HepG2 (cell line): ENCODE results near the gene UST. TPM values are rescaled to one million over a fixed set of nuclear protein-coding genes. Genes with fewer than 3 reads are reported as not detected.

ENCODE experiments used
- ATAC-seq: fragments of 200-7000 bp; cut with Tn5 transposase; 3 replicates; pipeline ENCODE4 v1.9.1; 2020; ENCODE audit warnings: mild to moderate bottlenecking, moderate library complexity
- BruUV-seq: library from RNA; stranded (reverse); fragments of 400-500 nt; replicated peaks from 2 replicates; lab custom pipeline; 2021; lab: Mats Ljungman, UMichigan
- CTCF ChIA-PET: fragments of 300-600 bp; formaldehyde crosslinking; extraction: SDS; loops from one replicate; lab custom pipeline; 2021; ENCODE audit warnings: low total read pairs, inconsistent platforms, low intra/inter-chr PET ratio; lab: Yijun Ruan, JAX
- POLR2A ChIA-PET: fragments of 350-600 bp; sonication (Branson Sonifier 250); formaldehyde crosslinking; loops from one replicate; lab custom pipeline; 2020; ENCODE audit warnings: antibody characterized with exemption, inconsistent platforms; lab: Yijun Ruan, JAX
- DNase-seq: peaks from one replicate; pipeline ENCODE4 v3.0.0-alpha.2; 2015; ENCODE audit warnings: low spot score
- FAIRE-seq: peaks from 3 replicates; lab custom pipeline; 2011; peaks lifted over from hg19 to GRCh38; lab: Jason Lieb, UNC
- H2AFZ ChIP-seq: one replicate; pipeline ENCODE4 v1.6.1; 2011; ENCODE audit warnings: low read length, inconsistent platforms
- H3K27ac ChIP-seq: fragments of 300-600 bp; 3 replicates; pipeline ENCODE4 v1.8.0; 2011; ENCODE audit warnings: mixed run types, mild to moderate bottlenecking, mixed read lengths, low read length, inconsistent platforms; ENCODE audit not compliant: insufficient read depth; ENCODE audit errors: extremely low read length
- H3K27me3 ChIP-seq, 2 experiments: fragments of 200-600 bp in 1 of 2; 2 replicates in 1 of 2; 3 replicates in 1 of 2; pipeline versions ENCODE4 v1.6.0 to v1.8.0; 2011; ENCODE audit warnings: low read length in 2 of 2, mild to moderate bottlenecking in 2 of 2, moderate library complexity in 2 of 2, inconsistent platforms in 1 of 2; ENCODE audit not compliant: insufficient read depth in 2 of 2, control insufficient read depth in 1 of 2
- H3K36me3 ChIP-seq, 2 experiments: fragments of 200-600 bp in 1 of 2; replicated peaks in 1 of 2; 2 replicates in 1 of 2; 3 replicates in 1 of 2; pipeline versions ENCODE4 v1.5.1 to v1.8.0; 2011; ENCODE audit warnings: low read length in 2 of 2, inconsistent platforms in 1 of 2; ENCODE audit not compliant: insufficient read depth in 2 of 2, control insufficient read depth in 1 of 2
- H3K4me1 ChIP-seq: 2 replicates; pipeline ENCODE4 v1.5.1; 2012; ENCODE audit warnings: low read length, inconsistent platforms; ENCODE audit not compliant: insufficient read depth
- H3K4me2 ChIP-seq: 2 replicates; pipeline ENCODE4 v1.6.0; 2011; ENCODE audit warnings: low read depth, low read length, inconsistent platforms
- H3K4me3 ChIP-seq, 3 experiments: fragments of 200-600 bp in 1 of 3; sonication (generic), shearing (Covaris generic) in 1 of 3; replicated peaks in 1 of 3; 2 replicates each; pipeline ENCODE4 v1.5.1; 2011 to 2016; ENCODE audit warnings: low read length in 3 of 3, inconsistent platforms in 2 of 3, low read depth in 2 of 3, mild to moderate bottlenecking in 2 of 3, control low read depth in 1 of 3, mixed read lengths in 1 of 3; ENCODE audit not compliant: insufficient read depth in 1 of 3
- H3K79me2 ChIP-seq: one replicate; pipeline ENCODE4 v1.6.1; 2011; ENCODE audit warnings: low read length, inconsistent platforms; ENCODE audit not compliant: insufficient read depth
- H3K9ac ChIP-seq: 2 replicates; pipeline ENCODE4 v1.6.0; 2011; ENCODE audit warnings: mild to moderate bottlenecking, low read depth, low read length, inconsistent platforms; ENCODE audit not compliant: insufficient read depth
- H3K9me3 ChIP-seq: 2 replicates; pipeline ENCODE4 v1.5.1; 2012; ENCODE audit warnings: mild to moderate bottlenecking, low read length
- H4K20me1 ChIP-seq: 2 replicates; pipeline ENCODE4 v1.6.0; 2011; ENCODE audit warnings: inconsistent platforms, mild to moderate bottlenecking, low read length, moderate library complexity; ENCODE audit not compliant: insufficient read depth
- AKAP8 ChIP-seq: sonication (generic); formaldehyde crosslinking; IDR thresholded peaks from 2 replicates; pipeline ENCODE4 v1.5.1; 2020; ENCODE audit warnings: mild to moderate bottlenecking, missing genetic modification reagents
- ARNT2 ChIP-seq: sonication (generic); formaldehyde crosslinking; IDR thresholded peaks from 2 replicates; pipeline ENCODE4 v1.8.0; 2022; ENCODE audit warnings: mild to moderate bottlenecking, low read depth, missing genetic modification reagents, moderate library complexity
- ELF4 ChIP-seq: sonication (generic); formaldehyde crosslinking; IDR thresholded peaks from 2 replicates; pipeline ENCODE4 v1.5.0; 2020; ENCODE audit warnings: missing genetic modification reagents, mild to moderate bottlenecking, moderate library complexity, borderline replicate concordance
- MBNL3 ChIP-seq: fragments of 250-450 bp; sonication (Bioruptor Pico); conservative IDR thresholded peaks from 2 replicates; pipeline ENCODE4 v1.8.0; 2022; ENCODE audit warnings: mild to moderate bottlenecking, inconsistent platforms
- NFYC ChIP-seq: IDR thresholded peaks from 2 replicates; pipeline ENCODE4 v1.6.1; 2016; ENCODE audit warnings: missing genetic modification reagents, missing compliant biosample characterization
- RXRA ChIP-seq: sonication (generic); formaldehyde crosslinking; IDR thresholded peaks from 2 replicates; pipeline ENCODE4 v1.5.1; 2020; ENCODE audit warnings: missing genetic modification reagents
- SOX5 ChIP-seq: IDR thresholded peaks from 2 replicates; pipeline ENCODE4 v1.6.1; 2016; ENCODE audit warnings: borderline replicate concordance
- ZEB1 ChIP-seq: IDR thresholded peaks from 2 replicates; pipeline ENCODE4 v1.6.1; 2012; ENCODE audit warnings: mild to moderate bottlenecking, low read depth, inconsistent platforms; ENCODE audit not compliant: insufficient replicate concordance
- ZNF354B ChIP-seq: sonication (generic); formaldehyde crosslinking; IDR thresholded peaks from 2 replicates; pipeline ENCODE4 v1.8.0; 2022; ENCODE audit warnings: mild to moderate bottlenecking, missing genetic modification reagents
- ZNF598 ChIP-seq: sonication (generic); formaldehyde crosslinking; IDR thresholded peaks from 2 replicates; pipeline ENCODE4 v1.5.1; 2020; ENCODE audit warnings: mild to moderate bottlenecking, missing genetic modification reagents, borderline replicate concordance
- ZNF672 ChIP-seq: sonication (generic); formaldehyde crosslinking; IDR thresholded peaks from 2 replicates; pipeline ENCODE4 v1.8.1; 2022; ENCODE audit warnings: missing genetic modification reagents
- ZNF772 ChIP-seq: sonication (generic); formaldehyde crosslinking; IDR thresholded peaks from 2 replicates; pipeline ENCODE4 v1.5.0; 2020; ENCODE audit warnings: mild to moderate bottlenecking, missing genetic modification reagents
- WGBS: methylation state at CpG from one replicate; pipeline ENCODE4 v1.1.6; 2017; ENCODE audit warnings: low lambda C conversion rate; 5-methylcytosine and 5-hydroxymethylcytosine counted together
- in situ Hi-C: cut with HindIII; loops from 2 replicates; pipeline ENCODE4 v1.10.0; 2017; ENCODE audit warnings: low pct_unique_long_range_greater_than_20kb; ENCODE audit not compliant: extremely low pct_ligation_motif_present
- intact Hi-C: fragments of 100-400 bp; cut with micrococcal nuclease; formaldehyde crosslinking; loops from one replicate; pipeline ENCODE4 v1.10.0; 2022; ENCODE audit not compliant: unreplicated experiment
- polyA plus RNA-seq, 8 experiments: library from polyadenylated mRNA; depleted of rRNA in 3 of 8; stranded (reverse) in 7 of 8; unstranded in 1 of 8; fragments of >200 nt; fragmentation: Illumina TruSeq in 4 of 8; extraction: Trizol in 4 of 8; gene quantifications; 2 replicates each; pipeline versions ENCODE4 v1.2.1 to v1.2.3, GENCODE V29; 2011 to 2016; ENCODE audit warnings: low read depth in 4 of 8, missing spikeins in 1 of 8, mixed read lengths in 1 of 8; ENCODE audit not compliant: insufficient read depth in 1 of 8
- total RNA-seq, 5 experiments: library from RNA; depleted of rRNA; stranded (reverse); fragments of >200 nt; fragmentation: Illumina TruSeq; extraction: Trizol; gene quantifications; 2 replicates each; pipeline ENCODE4 v1.2.3, GENCODE V29; 2016; ENCODE audit warnings: low read depth in 1 of 5
- TF ChIP-seq, protein P1 (sequence below): sonication (generic); formaldehyde crosslinking; IDR thresholded peaks from 2 replicates; pipeline ENCODE4 v1.5.1; 2020; ENCODE audit warnings: mild to moderate bottlenecking, missing genetic modification reagents
- TF ChIP-seq, protein P2 (sequence below): sonication (generic); formaldehyde crosslinking; IDR thresholded peaks from 2 replicates; pipeline ENCODE4 v1.5.1; 2020; ENCODE audit warnings: mild to moderate bottlenecking, moderate library complexity, missing genetic modification reagents
- TF ChIP-seq, protein P3 (sequence below): sonication (generic); formaldehyde crosslinking; IDR thresholded peaks from 2 replicates; pipeline ENCODE4 v1.4.0; 2020; ENCODE audit warnings: missing genetic modification reagents, low read depth, mild to moderate bottlenecking, borderline replicate concordance
- TF ChIP-seq, protein P4 (sequence below): sonication (generic); formaldehyde crosslinking; IDR thresholded peaks from 2 replicates; pipeline ENCODE4 v1.5.0; 2020; ENCODE audit warnings: missing genetic modification reagents
- TF ChIP-seq, protein P5 (sequence below): sonication (generic); formaldehyde crosslinking; IDR thresholded peaks from 2 replicates; pipeline ENCODE4 v1.5.1; 2020; ENCODE audit warnings: missing genetic modification reagents, mild to moderate bottlenecking, borderline replicate concordance

Gene UST
- total and polyA plus RNA-seq, 2 of the 13 experiments (the other 11 are each of a cell fraction or from before 2014, with no cell fraction given), result 0.27 TPM; not detected in 1

DNA sequence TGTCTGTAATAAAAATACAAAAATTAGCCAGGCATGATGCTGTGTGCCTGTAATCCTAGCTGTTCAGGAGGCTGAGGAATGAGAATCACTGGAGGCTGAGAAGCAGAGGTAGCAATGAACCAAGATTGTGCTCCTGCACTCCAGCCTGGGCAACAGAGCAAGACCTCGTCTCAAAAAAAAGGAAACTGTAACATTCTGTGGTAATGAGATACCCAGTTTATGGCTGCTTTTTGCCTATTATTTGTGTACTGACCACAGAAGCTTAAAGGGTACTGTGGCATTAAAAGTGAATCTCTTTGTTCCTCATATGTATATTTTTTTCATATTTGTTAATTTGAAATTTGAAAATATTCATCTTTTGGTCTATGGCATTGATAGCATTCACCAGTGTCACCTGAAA lies 185.4 kb downstream of the UST start (continued):
- TF ChIP-seq, protein P1, sequence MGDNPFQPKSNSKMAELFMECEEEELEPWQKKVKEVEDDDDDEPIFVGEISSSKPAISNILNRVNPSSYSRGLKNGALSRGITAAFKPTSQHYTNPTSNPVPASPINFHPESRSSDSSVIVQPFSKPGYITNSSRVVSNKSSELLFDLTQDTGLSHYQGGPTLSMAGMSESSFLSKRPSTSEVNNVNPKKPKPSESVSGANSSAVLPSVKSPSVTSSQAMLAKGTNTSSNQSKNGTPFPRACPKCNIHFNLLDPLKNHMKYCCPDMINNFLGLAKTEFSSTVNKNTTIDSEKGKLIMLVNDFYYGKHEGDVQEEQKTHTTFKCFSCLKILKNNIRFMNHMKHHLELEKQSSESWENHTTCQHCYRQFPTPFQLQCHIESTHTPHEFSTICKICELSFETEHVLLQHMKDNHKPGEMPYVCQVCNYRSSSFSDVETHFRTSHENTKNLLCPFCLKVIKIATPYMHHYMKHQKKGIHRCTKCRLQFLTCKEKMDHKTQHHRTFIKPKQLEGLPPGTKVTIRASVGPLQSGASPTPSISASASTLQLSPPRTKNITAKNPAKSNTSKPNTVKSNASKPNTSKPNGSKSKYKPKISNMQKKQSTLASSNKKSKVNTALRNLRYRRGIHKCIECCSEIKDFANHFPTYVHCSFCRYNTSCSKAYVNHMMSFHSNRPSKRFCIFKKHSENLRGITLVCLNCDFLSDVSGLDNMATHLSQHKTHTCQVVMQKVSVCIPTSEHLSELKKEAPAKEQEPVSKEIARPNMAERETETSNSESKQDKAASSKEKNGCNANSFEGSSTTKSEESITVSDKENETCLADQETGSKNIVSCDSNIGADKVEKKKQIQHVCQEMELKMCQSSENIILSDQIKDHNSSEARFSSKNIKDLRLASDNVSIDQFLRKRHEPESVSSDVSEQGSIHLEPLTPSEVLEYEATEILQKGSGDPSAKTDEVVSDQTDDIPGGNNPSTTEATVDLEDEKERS (CRISPR knock-in tag), result no peak

DNA sequence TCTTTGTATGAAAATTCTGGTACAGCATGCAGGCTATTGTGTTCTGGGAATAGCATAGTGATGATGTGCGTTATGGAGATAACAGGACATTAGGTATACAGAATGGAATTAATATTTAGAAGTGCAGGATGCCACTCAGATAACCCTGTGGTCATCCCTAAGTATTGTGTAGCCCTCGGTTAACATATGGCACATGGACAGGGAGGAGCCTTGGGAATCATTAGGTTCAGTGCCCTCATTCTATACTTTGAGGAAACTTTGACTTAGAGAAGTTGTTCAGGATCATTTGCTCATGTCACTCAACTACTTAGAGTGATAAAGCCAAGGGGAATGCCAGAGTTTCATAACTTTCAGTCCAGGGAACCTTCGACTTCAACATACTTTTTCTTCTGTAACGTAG lies 185.9 kb downstream of the UST start:
- no TSS peak for BruUV-seq
- in situ Hi-C loops (no loop called here), intact Hi-C loops (no loop called here)
- Histone ChIP-seq H3K4me2 (no peak overlapping the region), H3K27me3 (peaks cover 0 to 4% of the 10 kb centered on the region in 2 experiments; a peak in 1 of 5 replicates), H3K9ac (no peak overlapping the region), H3K4me1 (no peaks in the 10 kb centered on the region), H3K36me3 (no peaks in the 10 kb centered on the region), H2AFZ (no peak overlapping the region), H3K27ac (no peak overlapping the region), H3K79me2 (no peaks in the 10 kb centered on the region), H3K9me3 (no peaks in the 10 kb centered on the region), H3K4me3 (no peak overlapping the region), H4K20me1 (no peaks in the 10 kb centered on the region)
- DNase-seq (no peak), ATAC-seq (no peak), FAIRE-seq (no peak)
- TF ChIP-seq ZNF354B (CRISPR knock-in tag) (no peak), SOX5 (CRISPR knock-in tag) (no peak), AKAP8 (no peak), ZNF772 (CRISPR knock-in tag) (no peak), ZEB1 (no peak), ZNF598 (no peak), NFYC (CRISPR knock-in tag) (no peak), ZNF672 (CRISPR knock-in tag) (no peak), MBNL3 (no peak), ARNT2 (CRISPR knock-in tag) (no peak), ELF4 (CRISPR knock-in tag) (no peak), RXRA (CRISPR knock-in tag) (no peak)
- TF ChIP-seq, protein P2, sequence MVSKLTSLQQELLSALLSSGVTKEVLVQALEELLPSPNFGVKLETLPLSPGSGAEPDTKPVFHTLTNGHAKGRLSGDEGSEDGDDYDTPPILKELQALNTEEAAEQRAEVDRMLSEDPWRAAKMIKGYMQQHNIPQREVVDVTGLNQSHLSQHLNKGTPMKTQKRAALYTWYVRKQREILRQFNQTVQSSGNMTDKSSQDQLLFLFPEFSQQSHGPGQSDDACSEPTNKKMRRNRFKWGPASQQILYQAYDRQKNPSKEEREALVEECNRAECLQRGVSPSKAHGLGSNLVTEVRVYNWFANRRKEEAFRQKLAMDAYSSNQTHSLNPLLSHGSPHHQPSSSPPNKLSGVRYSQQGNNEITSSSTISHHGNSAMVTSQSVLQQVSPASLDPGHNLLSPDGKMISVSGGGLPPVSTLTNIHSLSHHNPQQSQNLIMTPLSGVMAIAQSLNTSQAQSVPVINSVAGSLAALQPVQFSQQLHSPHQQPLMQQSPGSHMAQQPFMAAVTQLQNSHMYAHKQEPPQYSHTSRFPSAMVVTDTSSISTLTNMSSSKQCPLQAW (CRISPR knock-in tag), result no peak
- TF ChIP-seq, protein P3, sequence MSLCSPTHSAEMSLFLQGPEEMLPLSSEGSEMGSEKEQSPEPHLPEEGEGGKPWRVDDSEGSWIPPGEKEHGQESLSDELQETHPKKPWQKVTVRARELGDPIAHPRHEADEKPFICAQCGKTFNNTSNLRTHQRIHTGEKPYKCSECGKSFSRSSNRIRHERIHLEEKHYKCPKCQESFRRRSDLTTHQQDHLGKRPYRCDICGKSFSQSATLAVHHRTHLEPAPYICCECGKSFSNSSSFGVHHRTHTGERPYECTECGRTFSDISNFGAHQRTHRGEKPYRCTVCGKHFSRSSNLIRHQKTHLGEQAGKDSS (CRISPR knock-in tag), result no peak
- TF ChIP-seq, protein P4, sequence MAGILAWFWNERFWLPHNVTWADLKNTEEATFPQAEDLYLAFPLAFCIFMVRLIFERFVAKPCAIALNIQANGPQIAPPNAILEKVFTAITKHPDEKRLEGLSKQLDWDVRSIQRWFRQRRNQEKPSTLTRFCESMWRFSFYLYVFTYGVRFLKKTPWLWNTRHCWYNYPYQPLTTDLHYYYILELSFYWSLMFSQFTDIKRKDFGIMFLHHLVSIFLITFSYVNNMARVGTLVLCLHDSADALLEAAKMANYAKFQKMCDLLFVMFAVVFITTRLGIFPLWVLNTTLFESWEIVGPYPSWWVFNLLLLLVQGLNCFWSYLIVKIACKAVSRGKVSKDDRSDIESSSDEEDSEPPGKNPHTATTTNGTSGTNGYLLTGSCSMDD, result no peak
- TF ChIP-seq, protein P5, sequence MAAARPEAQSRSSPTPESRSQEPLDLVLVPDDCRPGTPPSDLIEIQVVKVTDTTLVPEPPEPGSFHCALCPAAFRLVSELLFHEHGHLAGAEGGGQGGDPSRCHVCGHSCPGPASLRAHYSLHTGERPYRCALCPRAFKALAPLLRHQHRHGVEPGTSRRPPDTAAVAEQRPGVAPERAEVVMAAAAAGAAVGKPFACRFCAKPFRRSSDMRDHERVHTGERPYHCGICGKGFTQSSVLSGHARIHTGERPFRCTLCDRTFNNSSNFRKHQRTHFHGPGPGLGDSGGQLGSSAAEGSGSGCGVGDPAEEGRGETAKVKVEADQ (CRISPR knock-in tag), result no peak
- ChIA-PET CTCF (no interaction called here), POLR2A (no interaction called here)
- WGBS, result 2% methylated on average over 4 of the region's 4 CpGs
